ENCODE measurements around the gene TOM1L2. TPM values are rescaled to one million over a fixed set of nuclear protein-coding genes. Genes with fewer than 3 reads are reported as not detected.

Gene TOM1L2
- polyA plus RNA-seq, 1 donor from 2014 or later: 40.9 TPM

GRCh38 chr17:17943281-17943984 is 28.8 kb downstream of the TOM1L2 start:
- peak overlapping the region; percentile 72 for H3K27ac ChIP-seq (ENCODE audit: low read length)
- no peak overlapping the region for H2AFZ ChIP-seq (ENCODE audit: low read depth, low read length)
- H3K36me3 ChIP-seq (ENCODE audit: insufficient read depth, low read length): no peaks in the 10 kb centered on the region
- peaks cover 9% of the 10 kb centered on the region for H3K79me2 ChIP-seq (replicated peaks; ENCODE audit: insufficient read depth, low read length)
- no peaks in the 10 kb centered on the region for H3K27me3 ChIP-seq (ENCODE audit: insufficient read depth, low read depth, low read length)
- H3K4me3 ChIP-seq (ENCODE audit: low read length): no peak overlapping the region
- no peaks in the 10 kb centered on the region for H4K20me1 ChIP-seq (ENCODE audit: insufficient read depth)
- H3F3A ChIP-seq (ENCODE audit: insufficient read depth, low read length, poor library complexity, severe bottlenecking): no peaks in the 10 kb centered on the region
- TF ChIP-seq RAD21 (conservative IDR thresholded peaks at IDR 0.05) (no peak), SMC3 (conservative IDR thresholded peaks at IDR 0.05; ENCODE audit: poor library complexity) (no peak), EP300 (conservative IDR thresholded peaks at IDR 0.05; ENCODE audit: poor library complexity, severe bottlenecking) (no peak), POLR2AphosphoS5 (IDR thresholded peaks at IDR 0.05) (no peak), CTCF (IDR thresholded peaks at IDR 0.05; ENCODE audit: poor library complexity, severe bottlenecking) (no peak), MXI1 (conservative IDR thresholded peaks at IDR 0.05; ENCODE audit: poor library complexity, severe bottlenecking) (no peak), TAF1 (IDR thresholded peaks at IDR 0.05; ENCODE audit: low read depth) (no peak), REST (IDR thresholded peaks at IDR 0.05; ENCODE audit: borderline replicate concordance) (no peak), EZH2 (IDR thresholded peaks at IDR 0.05; ENCODE audit: borderline replicate concordance, insufficient read depth, low read length, poor library complexity, severe bottlenecking) (no peak)
- H3K9ac ChIP-seq (ENCODE audit: low read length): peak overlapping the region; percentile 25
- no peaks in the 10 kb centered on the region for H3K9me2 ChIP-seq (ENCODE audit: insufficient read depth, low read length)
- no peaks in the 10 kb centered on the region for H3K9me3 ChIP-seq (ENCODE audit: low read length)
- no peak overlapping the region for H3K4me2 ChIP-seq (ENCODE audit: low read length)

GRCh38 chr17:17942846-17943245 is 29.4 kb downstream of the TOM1L2 start:
- Histone ChIP-seq H3F3A (ENCODE audit: insufficient read depth, low read length, poor library complexity, severe bottlenecking) (no peaks in the 10 kb centered on the region), H3K27me3 (ENCODE audit: insufficient read depth, low read depth, low read length) (no peaks in the 10 kb centered on the region), H3K27ac (ENCODE audit: low read length) (no peak overlapping the region), H3K9ac (ENCODE audit: low read length) (no peak overlapping the region), H4K20me1 (ENCODE audit: insufficient read depth) (no peaks in the 10 kb centered on the region), H3K79me2 (replicated peaks; ENCODE audit: insufficient read depth, low read length) (peaks cover 9% of the 10 kb centered on the region), H3K9me3 (ENCODE audit: low read length) (no peaks in the 10 kb centered on the region), H3K4me2 (ENCODE audit: low read length) (no peak overlapping the region), H2AFZ (ENCODE audit: low read depth, low read length) (no peak overlapping the region), H3K36me3 (ENCODE audit: insufficient read depth, low read length) (no peaks in the 10 kb centered on the region), H3K4me3 (ENCODE audit: low read length) (no peak overlapping the region), H3K9me2 (ENCODE audit: insufficient read depth, low read length) (no peaks in the 10 kb centered on the region)
- TF ChIP-seq MXI1 (conservative IDR thresholded peaks at IDR 0.05; ENCODE audit: poor library complexity, severe bottlenecking) (no peak), REST (IDR thresholded peaks at IDR 0.05; ENCODE audit: borderline replicate concordance) (no peak), CTCF (IDR thresholded peaks at IDR 0.05; ENCODE audit: poor library complexity, severe bottlenecking) (no peak), SMC3 (conservative IDR thresholded peaks at IDR 0.05; ENCODE audit: poor library complexity) (no peak), EZH2 (IDR thresholded peaks at IDR 0.05; ENCODE audit: borderline replicate concordance, insufficient read depth, low read length, poor library complexity, severe bottlenecking) (no peak), EP300 (conservative IDR thresholded peaks at IDR 0.05; ENCODE audit: poor library complexity, severe bottlenecking) (no peak), POLR2AphosphoS5 (IDR thresholded peaks at IDR 0.05) (no peak), RAD21 (conservative IDR thresholded peaks at IDR 0.05) (no peak), TAF1 (IDR thresholded peaks at IDR 0.05; ENCODE audit: low read depth) (no peak)

Measured in neural cell (in vitro differentiated cells).